SK-N-MC (cell line): ENCODE data around the gene IFNGR1.

Source experiments
- EZH2 ChIP-seq: fragments of 200-600 bp; sonication (generic); IDR thresholded peaks from one replicate; pipeline ENCODE4 v1.6.1; 2017; ENCODE audit warnings: antibody characterized with exemption
- POLR2AphosphoS5 ChIP-seq: IDR thresholded peaks from 2 replicates; pipeline ENCODE4 v1.6.1; 2012; ENCODE audit warnings: mild to moderate bottlenecking, low read depth, low read length, borderline replicate concordance

DNA sequence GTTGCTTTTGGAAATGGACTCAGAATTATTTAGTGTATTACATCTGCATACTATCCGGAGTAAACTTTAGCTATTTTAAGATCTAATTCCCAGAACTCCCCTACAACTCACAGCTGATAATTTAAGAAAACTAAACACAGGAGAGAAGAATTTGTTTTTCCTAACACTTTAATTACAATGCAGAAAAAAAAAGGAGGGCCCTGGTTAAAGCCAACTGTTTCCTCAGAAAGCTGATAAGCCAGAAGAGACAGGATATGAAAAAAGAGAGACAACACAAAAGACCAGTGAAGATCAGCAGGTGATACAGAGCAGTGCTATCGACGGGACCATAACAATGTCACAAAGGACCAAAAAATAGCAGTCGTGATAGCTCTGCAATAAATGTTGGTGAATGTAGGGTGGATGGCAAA is 5.8 kb downstream of the IFNGR1 start:
- TF ChIP-seq POLR2AphosphoS5 (no peak), EZH2 (no peak)
